ENCODE data around the gene PPP4R3A.

- TF ChIP-seq POLR2AphosphoS5 (IDR thresholded peaks at IDR 0.05; ENCODE audit: insufficient read depth, low read depth, low read length) = no peak
- TF ChIP-seq, protein P1, sequence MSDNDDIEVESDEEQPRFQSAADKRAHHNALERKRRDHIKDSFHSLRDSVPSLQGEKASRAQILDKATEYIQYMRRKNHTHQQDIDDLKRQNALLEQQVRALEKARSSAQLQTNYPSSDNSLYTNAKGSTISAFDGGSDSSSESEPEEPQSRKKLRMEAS (IDR thresholded peaks at IDR 0.05; ENCODE audit: insufficient read depth, insufficient read length) = no peak
- TF ChIP-seq CTCF (IDR thresholded peaks at IDR 0.05; ENCODE audit: extremely low read depth in 1 of 2, insufficient read depth in 1 of 2, low read depth in 1 of 2, low read length in 2 of 2) = no peak
- no peak for TF ChIP-seq POLR2A (IDR thresholded peaks at IDR 0.05; ENCODE audit: low read depth, low read length)
- TF ChIP-seq EZH2 (IDR thresholded peaks at IDR 0.05; ENCODE audit: borderline replicate concordance, low read depth, low read length, severe bottlenecking) = no peak
- TF ChIP-seq JUN (IDR thresholded peaks at IDR 0.05; ENCODE audit: borderline replicate concordance, insufficient read depth, insufficient read length, low read depth) = no peak
- no peak for TF ChIP-seq GATA2 (IDR thresholded peaks at IDR 0.05; ENCODE audit: insufficient read depth, insufficient read length, low read depth, low read length)
- no peak for TF ChIP-seq MYC (IDR thresholded peaks at IDR 0.05; ENCODE audit: low read depth, low read length)
Observed at GRCh38 chr14:91506226-91506625, 3.9 kb downstream of the PPP4R3A start.
